NCI-H748 (cell line): ENCODE results near the gene UBE2K.
"Not testable (repeated sequence)": the region's sequence is repeated elsewhere in the genome, so short reads cannot be mapped to it uniquely, and the experiment has no call there.

Experiments
- DNase-seq: peaks from one replicate; lab custom pipeline; 2025; ENCODE audit not compliant: unreplicated experiment; lab: John Stamatoyannopoulos, UW

Gene UBE2K

GRCh38 chr4:39697740-39698423 lies at the start of gene UBE2K:
Gene UBE2K, plus strand, starts transcription at chr4:39698136. Its CDS starts 192 bp downstream, at chr4:39698328.
- peak; percentile 86 for DNase-seq

DNA sequence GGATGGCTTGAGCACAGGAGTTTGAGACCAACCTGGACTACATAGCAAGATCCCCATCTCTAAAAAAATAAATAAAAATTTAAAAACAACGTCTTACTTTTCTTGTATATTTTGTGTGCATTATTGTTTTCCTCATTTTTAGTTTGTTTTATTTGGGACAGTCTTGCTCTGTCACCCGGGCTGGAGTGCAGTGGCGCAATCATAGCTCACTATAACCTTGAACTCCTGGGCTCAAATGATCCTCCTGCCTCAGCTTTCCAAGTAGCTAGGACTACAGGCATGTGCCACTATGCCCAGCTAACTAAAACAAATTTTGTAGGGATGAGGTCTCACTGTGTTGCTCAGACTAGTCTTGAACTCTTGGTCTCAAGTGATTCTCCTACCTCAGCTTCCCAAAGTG lies 49.7 kb upstream of the UBE2K start:
- no peak for DNase-seq

GRCh38 chr4:39648827-39649558 lies 48.9 kb upstream of the UBE2K start:
- DNase-seq = no peak

- no peak for DNase-seq
Observed at GRCh38 chr4:39649639-39650265, 48.2 kb upstream of the UBE2K start.

GRCh38 chr4:39651586-39651985 lies 46.4 kb upstream of the UBE2K start:
- DNase-seq = not testable (repeated sequence)

- no peak for DNase-seq
Observed at GRCh38 chr4:39655211-39655610, 42.7 kb upstream of the UBE2K start.

- DNase-seq = no peak
Observed at GRCh38 chr4:39655876-39656275, 42.1 kb upstream of the UBE2K start.

DNA sequence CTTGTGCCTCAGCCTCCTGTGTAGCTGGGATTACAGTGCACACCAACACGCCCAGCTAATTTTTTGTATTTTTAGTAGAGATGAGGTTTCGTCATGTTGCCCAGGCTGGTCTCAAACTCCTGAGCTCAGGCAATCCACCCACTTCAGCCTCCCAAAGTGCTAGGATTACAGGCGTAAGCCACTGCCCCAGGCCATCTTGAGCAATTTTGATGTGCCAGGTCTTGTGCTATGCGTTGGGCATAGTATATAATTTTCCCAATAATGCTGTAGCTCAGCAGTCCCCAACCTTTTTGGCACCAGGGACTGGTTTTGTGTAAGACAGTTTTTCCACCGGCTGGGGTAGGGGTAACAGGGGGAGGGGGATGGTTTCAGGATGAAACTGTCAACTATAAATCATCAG lies 41.3 kb upstream of the UBE2K start:
- not testable (repeated sequence) for DNase-seq

DNA sequence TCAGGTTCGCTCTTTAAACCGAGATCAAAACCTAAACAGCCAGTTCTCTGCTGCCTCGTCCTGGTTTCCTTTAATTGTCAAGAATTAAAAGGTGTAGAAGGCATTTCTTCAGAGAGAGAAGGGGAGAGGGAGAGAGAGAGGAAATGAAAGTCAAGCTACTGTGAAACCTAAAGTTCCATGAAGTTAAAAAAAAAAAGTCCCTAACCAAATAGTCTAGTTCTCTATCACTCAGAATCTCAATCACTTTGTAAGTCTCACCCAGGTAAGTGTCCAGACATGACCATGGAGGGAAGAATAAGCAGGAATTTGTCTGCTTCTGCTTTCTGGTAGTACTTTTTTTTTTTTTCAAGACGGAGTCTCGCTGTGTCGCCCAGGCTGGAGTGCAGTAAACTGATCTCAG lies 40.5 kb upstream of the UBE2K start:
- DNase-seq = no peak

DNA sequence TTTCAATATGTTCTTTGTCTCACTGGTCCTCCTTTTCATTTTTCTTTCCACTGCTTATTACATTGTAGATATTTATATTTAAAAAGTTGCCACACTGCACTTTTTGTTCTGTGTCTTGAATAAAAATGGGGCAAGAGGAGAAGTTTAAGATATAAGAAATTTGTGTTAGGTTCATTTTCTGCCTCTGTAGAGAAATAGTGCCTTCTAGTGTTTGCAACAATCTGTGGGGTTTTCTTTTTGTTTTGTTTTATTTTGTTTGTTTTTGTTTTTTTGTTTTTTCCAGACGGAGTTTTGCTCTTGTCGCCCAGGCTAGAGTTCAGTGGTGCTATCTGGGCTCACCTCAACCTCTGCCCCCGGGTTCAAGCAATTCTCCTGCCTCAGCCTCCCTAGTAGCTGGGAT lies 39.2 kb upstream of the UBE2K start:
- no peak for DNase-seq

GRCh38 chr4:39660045-39660444 lies 37.9 kb upstream of the UBE2K start:
- DNase-seq = no peak

DNA sequence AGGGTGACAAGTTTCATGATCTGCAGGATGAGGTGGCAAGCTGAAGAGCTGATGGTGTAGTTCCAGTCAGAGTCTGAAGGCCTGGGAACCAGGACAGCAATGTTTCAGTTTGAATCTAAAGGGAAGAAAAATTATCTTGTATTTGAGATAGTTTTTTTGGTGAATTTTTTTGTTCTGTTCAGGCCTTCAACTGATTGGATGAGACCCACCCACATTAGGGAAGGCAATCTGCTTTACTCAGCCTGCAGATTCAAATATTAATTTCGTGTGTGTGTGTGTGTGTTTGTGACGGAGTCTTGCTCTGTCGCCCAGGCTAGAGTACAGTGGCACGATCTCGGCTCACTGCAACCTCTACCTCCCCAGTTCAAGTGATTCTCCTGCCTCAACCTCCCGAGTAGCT lies 37.2 kb upstream of the UBE2K start:
- DNase-seq = no peak

- DNase-seq = no peak
Observed at GRCh38 chr4:39662683-39663082, 35.3 kb upstream of the UBE2K start.

DNA sequence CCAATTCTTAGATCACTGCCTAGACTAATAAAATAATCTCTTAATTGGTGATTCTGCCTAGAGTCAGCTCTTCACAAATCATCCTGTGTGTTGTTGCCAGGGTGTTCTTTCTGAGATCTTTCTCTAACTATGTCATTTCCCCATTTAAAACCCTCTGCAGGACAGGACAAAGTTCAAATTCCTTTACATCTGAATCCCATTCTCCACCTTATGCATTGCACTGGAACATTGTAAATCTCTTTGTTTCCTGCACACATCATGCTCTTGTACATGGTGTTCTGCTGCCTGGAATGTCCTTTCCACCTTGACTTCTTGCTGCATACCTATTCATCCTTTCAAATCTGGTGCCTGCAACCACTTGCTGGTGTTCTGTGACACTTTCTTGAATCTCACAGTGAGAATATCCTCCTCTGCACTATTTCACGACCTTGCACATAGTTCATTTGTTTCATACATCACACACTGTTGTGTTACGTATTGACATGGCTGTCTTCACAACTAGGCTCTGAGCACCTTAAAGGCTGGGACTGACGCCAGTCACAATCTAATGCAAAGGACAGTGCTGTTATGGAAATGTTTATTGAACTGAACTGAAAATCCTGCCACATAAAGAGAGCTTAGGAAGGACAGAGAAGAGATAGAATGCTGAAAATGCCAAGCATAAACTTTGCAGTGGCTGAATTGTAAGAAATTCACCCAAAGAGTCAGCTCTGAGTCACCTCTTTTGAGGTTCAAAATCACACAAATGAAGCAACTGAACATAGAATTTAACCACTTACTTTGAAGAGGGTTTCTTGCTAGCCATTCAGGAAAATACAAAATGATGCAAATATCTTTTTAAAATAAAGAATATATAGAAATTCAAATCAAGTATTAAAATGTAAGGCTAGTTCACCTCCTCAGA lies 32.9 kb upstream of the UBE2K start:
- DNase-seq = no peak

DNA sequence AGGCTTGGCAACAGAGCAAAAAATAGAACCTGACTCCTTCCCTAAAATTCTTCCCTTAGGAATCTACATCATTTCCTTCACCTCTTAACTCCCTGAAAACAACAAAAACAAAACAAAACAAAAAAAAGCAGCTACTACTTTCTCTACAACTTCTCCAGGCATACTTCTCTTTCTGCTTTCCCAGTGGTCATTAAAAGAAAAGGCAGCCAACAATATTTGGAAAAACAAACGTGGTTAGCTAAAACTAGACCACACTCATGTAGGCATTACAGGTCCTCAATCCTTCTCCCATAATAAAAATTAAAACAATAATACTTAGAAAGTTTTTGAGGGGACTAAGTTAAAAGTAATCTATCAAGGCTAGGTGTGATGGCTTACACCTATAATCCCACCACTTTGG lies 30.2 kb upstream of the UBE2K start:
- DNase-seq = no peak

DNA sequence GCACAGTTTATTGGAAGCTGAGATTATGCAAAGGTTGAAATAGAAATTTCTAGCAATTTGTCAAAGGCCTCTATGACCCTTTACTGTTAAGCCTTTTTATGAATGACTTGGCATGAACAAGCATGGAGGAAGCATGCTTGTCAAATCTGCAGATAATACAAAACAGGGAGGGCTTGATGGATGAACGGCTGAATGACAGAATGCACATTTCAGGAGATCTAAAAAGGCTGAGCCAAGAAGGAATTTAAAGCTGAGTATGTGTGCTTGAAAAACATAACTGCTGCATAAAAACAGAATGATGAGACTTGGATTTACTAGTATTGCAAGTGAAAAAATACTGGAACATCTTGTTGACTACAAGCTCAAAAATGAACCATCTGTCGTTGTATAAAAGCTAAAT lies 29.0 kb upstream of the UBE2K start:
- DNase-seq = no peak

GRCh38 chr4:39670296-39670695 lies 27.6 kb upstream of the UBE2K start:
- DNase-seq = not testable (repeated sequence)

GRCh38 chr4:39675681-39676080 lies 22.3 kb upstream of the UBE2K start:
- not testable (repeated sequence) for DNase-seq

DNA sequence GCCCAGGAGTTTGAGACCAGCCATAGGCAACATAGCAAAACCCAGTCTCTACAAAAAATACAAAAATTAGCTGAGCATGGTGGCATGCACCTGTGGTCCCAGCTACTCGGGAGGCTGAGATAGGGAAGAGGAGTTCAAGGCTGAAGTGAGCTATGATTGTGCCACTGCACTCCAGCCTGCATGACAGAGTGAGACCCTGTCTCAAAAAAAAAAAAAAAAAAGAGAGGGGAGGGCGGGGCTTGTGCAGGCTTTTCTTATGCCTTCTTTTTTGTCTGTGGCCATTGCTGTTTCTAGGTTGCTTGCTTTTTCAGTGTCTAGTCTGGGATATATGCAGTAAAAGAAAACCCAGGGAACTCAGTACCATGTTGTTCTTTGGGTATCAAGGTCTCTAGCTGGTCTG lies 16.9 kb upstream of the UBE2K start:
- DNase-seq = not testable (repeated sequence)

GRCh38 chr4:39682138-39682537 lies 15.8 kb upstream of the UBE2K start:
- no peak for DNase-seq

DNA sequence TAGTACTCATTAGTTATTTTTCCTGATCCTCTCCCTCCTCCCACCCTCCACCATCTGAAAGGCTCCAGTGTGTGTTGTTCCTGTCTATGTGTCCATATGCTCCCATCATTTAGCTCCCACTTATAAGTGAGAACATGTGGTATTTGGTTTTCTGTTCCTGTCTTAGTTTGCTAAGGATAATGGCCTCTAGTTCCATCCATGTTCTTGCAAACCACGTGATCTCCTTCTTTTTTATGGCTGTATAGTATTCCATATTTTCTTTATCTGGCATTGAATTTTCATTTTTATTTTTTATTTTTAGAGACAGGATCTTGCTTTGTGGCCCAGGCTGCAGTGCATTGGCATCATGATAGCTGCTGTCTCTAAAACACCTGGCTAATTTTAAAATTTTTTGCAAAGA lies 11.9 kb upstream of the UBE2K start:
- DNase-seq = no peak
